HL-60/S4 treated with phorbol 12-myristate 13-acetate at 8.2 ng/mL for 4 days and 3 days (cell line): ENCODE measurements around the gene POM121.
"Not testable (repeated sequence)": the region's sequence is repeated elsewhere in the genome, so short reads cannot be mapped to it uniquely, and the experiment has no call there.

ENCODE experiments used
- in situ Hi-C: fragments of 300-500 bp; cut with MboI; formaldehyde crosslinking; loops from 2 replicates; pipeline ENCODE4 v1.15.0; 2022; ENCODE audit warnings: low sequenced_read_pairs

Gene POM121

GRCh38 chr7:72995484-72995883 lies 70.6 kb downstream of the POM121 start:
- in situ Hi-C loops, result not testable (repeated sequence)

GRCh38 chr7:72997447-72997846 lies 72.6 kb downstream of the POM121 start:
- in situ Hi-C loops, result not testable (repeated sequence)

- in situ Hi-C loops, result not testable (repeated sequence)
Observed at GRCh38 chr7:72997887-72998468, 73.1 kb downstream of the POM121 start.
